HG03280 (cell line): ENCODE results near the gene SH3GLB1.

Experiments
- ATAC-seq: cut with Tn5 transposase; IDR thresholded peaks from one replicate; pipeline ENCODE4 v1.9.1; 2021; ENCODE audit warnings: mild to moderate bottlenecking, moderate library complexity; ENCODE audit not compliant: unreplicated experiment

The SH3GLB1 gene

DNA sequence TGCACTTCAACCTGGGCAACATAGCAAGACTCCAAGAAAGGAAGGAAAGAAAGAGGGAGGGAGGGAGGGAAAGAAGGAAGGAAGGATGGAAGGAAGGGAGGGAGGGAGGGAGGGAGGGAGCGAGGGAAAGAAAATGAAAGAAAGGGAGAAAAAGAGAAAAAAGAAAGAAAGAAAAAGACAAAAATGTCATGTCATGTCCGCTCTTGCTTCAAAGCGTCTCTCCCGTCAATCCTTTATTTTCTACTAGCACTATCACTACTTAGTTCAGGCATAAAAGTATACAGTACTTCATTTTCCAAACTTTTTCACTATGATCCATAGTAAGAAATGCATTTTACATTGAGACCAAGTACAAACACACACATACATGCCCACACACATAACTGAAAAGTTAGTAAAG lies 64.7 kb downstream of the SH3GLB1 start:
- no peak for ATAC-seq

GRCh38 chr1:86773341-86774288 lies 69.2 kb downstream of the SH3GLB1 start:
- peak; percentile 10 for ATAC-seq

GRCh38 chr1:86774305-86775295 lies 70.2 kb downstream of the SH3GLB1 start:
- peak; percentile 94 for ATAC-seq

DNA sequence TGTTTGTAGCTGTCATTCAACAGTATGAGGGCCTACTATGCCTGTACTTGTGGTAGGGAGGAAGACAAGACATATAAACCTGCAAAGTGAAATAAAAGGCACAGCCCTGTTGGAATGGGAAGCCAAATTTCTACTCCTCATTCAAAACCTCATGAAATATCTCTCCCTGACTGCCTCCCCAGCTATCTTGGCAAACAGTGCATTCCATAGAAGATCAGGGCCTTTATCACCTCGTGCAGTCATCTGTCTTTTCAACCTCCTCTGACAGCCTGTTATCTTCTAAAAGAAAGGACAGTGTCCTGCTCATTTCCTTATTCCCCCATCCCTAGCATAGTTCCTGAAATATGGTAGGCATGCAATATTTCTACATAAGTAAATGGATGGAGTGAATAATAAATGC lies 71.0 kb downstream of the SH3GLB1 start:
- no peak for ATAC-seq

DNA sequence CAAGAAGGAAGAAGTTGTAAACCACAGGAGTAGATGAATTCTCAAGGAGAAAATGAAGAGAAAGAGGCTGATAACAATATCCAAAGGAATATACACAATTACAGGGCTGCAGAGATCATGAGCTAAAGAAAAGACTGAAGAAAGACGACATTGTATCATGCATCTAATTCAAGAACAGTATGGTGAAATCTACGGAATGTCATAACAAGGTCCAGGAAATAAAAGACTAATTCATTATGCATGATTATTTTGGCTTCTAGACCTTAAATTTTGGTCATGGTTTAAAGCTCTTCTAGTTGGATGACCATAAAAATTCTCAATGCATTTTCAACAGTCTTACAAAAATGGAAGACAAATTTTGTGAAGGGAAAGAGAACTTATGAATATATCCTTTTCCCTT lies 71.7 kb downstream of the SH3GLB1 start:
- no peak for ATAC-seq

- no peak for ATAC-seq
These were observed 74.3 kb downstream of the SH3GLB1 start for GRCh38 chr1:86778569-86779239.

DNA sequence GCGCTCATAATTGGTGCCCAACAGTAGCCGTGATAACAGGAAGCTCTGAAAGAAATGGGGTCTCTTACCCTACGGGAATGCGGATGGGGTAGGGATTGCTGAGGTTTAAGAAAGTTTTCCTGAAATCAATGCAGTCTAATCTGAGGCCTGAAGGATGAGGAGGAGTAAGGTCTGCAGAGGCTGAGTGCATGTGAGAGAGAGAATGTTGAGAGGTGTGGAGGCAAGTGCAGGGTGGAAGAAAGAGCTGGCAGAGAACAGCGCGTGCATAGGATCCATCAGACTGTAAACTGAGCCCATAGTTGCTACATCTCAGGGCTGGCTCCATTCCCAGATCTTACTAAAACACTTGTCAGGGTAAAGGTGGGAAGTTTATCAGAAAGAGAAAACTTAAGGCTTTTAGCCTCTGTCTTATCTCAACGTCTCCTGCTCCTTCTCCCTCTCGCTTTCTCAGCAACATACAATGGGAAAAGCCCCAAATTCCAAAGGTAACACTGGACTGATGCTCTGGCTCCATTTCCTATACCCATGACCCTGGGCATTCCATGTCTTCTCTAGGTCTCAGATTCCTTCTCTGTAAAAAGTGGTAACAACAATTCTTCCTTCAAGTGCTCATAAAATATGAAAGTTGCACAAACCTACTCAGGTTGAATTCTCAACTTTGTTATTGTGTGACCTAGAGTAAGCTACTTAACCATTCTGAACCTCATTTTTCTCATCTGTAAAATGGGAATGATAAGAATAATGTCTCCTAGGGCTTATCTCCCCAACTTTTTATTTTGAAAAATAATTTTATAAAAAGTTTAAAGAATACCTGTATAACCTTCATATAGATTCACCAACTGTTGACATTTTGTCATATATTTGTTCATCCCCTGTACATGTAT lies 75.2 kb downstream of the SH3GLB1 start:
- ATAC-seq: no peak

GRCh38 chr1:86782482-86782881 lies 78.1 kb downstream of the SH3GLB1 start:
- no peak for ATAC-seq

DNA sequence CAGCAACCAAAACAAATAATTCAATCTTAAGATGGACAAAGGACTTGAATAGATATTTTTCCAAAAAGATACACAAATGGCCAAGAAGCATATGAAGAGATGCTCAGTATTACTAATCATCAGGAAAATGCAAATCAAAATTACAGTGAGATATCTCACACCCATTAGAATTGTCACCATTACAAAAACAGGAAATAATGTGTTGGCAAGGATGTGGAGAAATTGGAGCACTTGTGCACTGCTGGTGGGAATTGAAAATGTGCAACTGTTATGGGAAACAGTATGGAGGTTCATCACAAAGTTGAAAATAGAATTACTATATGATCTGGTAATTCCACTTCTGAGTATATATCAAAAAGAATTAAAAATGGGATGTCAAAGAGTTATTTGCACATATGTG lies 83.2 kb downstream of the SH3GLB1 start:
- ATAC-seq: no peak

DNA sequence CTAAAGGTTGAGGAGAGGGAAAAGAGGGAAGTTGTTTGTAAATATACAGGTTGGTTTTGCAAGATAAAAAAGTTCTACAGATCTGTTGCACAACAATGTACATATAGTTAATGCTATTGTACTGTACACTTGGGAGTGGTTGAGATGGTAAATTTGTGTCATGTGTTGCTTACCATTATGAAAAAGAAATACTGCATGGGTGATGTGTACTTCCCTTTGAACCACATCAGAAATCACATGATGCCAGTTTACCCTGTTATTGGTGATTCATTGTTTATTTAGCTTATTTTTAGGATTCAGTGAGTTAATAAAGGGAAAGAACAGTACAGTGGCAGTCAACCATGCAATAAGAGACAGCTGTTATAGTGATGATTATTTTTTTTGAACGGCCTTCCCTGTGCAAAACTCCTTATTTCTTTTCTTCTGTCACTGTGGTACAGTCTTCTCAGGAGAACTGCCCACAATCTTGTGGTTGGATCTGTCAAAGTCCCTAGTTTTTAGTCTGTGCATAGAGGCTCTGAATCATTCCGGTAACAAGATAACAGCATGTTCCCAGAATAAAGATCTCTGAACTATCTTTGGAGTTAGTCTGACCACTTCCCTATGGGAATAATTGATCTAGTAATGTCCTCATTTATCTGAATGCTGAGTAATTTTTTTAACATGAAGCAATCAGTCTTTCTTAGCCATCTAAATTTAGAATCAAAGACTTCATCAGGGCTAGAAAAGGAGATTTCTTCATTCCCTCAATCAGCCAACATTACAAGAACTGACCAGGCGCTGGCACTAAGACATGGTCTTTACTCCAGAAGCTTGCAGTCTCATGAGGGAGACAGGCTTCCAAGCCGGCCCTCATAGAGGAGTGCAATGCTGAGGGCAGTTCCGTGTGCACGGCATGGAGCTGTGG lies 84.2 kb downstream of the SH3GLB1 start:
- ATAC-seq: no peak

DNA sequence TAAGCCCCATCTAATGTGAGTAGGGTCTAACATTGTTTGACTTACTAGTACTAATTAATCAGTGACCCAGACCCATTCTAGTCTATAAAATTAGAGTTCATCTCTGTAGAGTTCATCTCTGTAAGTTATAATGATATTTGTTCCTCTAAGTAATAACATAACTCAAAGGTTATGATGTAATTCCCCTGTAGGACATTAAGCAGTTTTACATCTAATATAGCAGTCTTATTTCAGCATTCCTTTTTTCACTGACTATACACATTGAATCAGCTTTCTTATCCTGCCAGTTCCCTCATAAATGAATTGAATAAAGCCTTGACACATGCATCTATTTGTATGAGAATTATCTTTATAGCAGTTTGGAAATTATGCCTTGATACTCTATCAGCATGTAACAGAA lies 90.9 kb downstream of the SH3GLB1 start:
- ATAC-seq: no peak
